ENCODE measurements around the gene PRAMEF11. TPM values are rescaled to one million over a fixed set of nuclear protein-coding genes. Genes with fewer than 3 reads are reported as not detected.
"Not testable (repeated sequence)": the region's sequence is repeated elsewhere in the genome, so short reads cannot be mapped to it uniquely, and the experiment has no call there.

The PRAMEF11 gene
- not detected in 2 replicates for total RNA-seq (2014; rRNA removed; shearing (Covaris generic))
- polyA plus RNA-seq (2014; cell fraction: nucleus; rRNA removed) = not detected in 2 replicates

DNA sequence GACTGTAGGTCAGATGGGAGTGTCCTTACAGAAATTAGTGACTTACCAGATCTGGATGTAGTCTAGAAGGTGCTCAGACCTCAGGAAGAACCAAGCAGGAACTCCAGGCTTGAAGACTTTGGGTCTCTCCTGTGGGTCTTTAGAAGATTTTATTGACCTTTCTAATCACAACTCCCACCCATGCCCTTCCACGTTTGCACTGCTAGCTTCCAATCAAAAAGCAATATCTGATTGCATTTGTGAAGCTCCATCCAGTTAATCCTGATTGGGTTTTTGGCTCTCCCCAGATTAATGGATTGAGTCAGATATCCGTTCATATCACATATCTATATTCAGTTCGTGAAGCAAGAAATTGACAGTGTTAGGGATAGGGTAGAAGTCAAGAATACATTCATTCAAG, at the start of gene PRAMEF11:
PRAMEF11 (minus strand) TSS at position 101 of the 400 bp plus-strand sequence. CDS start 2,621 bp downstream, outside the sequence.
- DNase-seq (ENCODE audit: extremely low read depth, low read depth) = not testable (repeated sequence)

DNA sequence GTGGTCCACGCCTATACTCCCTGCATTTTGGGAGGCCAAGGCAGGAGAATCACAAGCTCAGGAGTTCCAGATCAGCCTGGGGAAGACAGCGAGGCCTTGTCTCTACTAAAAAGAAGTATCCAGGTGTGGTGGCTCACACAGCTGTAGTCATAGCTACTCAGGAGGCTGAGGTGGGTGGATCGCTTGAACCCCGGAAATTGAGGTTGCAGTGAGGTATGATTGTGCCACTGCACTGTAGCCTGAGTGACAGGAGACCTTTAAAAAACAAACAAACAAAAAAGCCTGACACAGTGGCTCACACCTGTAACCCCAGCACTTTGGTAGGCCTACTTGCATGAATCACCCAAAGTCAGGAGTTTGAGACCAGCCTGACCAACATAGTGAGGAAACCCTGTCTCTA, 47.2 kb upstream of the PRAMEF11 start:
- not testable (repeated sequence) for DNase-seq (ENCODE audit: extremely low read depth, low read depth)

- DNase-seq (ENCODE audit: extremely low read depth, low read depth) = not testable (repeated sequence)
These were observed 32.1 kb upstream of the PRAMEF11 start for GRCh38 chr1:12863131-12863880.

DNA sequence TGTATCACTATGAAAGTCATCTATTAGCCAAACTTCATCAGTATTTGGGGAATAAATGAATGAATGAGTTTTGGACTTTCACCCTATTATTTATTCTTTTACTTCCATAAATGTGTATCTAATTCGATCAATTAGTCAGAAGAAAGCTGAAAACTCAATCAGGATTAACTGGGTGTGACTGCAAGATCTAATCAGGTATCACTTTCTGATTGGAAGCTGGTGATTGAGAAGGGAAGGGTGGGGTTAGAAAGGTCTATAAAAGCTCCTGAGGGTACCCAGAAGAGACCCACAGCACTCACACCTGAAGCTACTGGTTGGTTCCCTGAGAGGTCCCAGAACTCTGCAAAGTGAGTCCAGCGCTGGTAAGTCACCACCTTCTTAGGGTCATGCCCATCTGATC, 25.6 kb upstream of the PRAMEF11 start, which contains the start of gene PRAMEF2:
PRAMEF2 (plus strand) TSS at position 301 of the 400 bp plus-strand sequence. CDS start 1,924 bp downstream, outside the sequence.
- DNase-seq (ENCODE audit: extremely low read depth, low read depth) = not testable (repeated sequence)

- no peak for DNase-seq (ENCODE audit: extremely low read depth, low read depth)
These were observed 20.6 kb upstream of the PRAMEF11 start for GRCh38 chr1:12851779-12852178.

- DNase-seq (ENCODE audit: extremely low read depth, low read depth) = not testable (repeated sequence)
These were observed 17.4 kb upstream of the PRAMEF11 start, which contains the start of gene HNRNPCL1 for GRCh38 chr1:12848620-12849019. Gene HNRNPCL1, minus strand, starts transcription at chr1:12848720. Its CDS starts 431 bp downstream, at chr1:12848289.

DNA sequence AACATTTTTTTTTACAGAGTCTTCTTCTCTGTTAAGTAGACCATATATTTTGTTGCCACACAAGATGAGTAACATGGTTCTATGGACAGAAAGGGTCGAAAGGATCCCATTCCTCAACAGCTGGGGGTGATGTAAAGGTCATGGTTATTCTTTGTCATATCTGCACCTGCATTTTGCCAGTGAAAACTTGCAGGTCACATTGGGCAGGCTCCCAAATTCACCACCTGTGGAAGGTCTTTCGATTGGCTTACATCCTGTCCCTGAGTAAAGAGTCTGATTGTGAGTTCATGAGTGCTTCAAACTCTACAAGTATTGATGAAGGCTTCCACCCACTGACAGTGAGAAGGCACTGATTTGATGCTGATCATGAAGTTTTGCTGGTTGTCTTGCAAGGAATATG, 2.0 kb upstream of the PRAMEF11 start:
- not testable (repeated sequence) for DNase-seq (ENCODE audit: extremely low read depth, low read depth)

- not testable (repeated sequence) for DNase-seq (ENCODE audit: extremely low read depth, low read depth)
These were observed 12.1 kb downstream of the PRAMEF11 start for GRCh38 chr1:12819061-12819460.

- no peak for DNase-seq (ENCODE audit: extremely low read depth, low read depth)
These were observed 19.8 kb downstream of the PRAMEF11 start for GRCh38 chr1:12811409-12811784.

DNA sequence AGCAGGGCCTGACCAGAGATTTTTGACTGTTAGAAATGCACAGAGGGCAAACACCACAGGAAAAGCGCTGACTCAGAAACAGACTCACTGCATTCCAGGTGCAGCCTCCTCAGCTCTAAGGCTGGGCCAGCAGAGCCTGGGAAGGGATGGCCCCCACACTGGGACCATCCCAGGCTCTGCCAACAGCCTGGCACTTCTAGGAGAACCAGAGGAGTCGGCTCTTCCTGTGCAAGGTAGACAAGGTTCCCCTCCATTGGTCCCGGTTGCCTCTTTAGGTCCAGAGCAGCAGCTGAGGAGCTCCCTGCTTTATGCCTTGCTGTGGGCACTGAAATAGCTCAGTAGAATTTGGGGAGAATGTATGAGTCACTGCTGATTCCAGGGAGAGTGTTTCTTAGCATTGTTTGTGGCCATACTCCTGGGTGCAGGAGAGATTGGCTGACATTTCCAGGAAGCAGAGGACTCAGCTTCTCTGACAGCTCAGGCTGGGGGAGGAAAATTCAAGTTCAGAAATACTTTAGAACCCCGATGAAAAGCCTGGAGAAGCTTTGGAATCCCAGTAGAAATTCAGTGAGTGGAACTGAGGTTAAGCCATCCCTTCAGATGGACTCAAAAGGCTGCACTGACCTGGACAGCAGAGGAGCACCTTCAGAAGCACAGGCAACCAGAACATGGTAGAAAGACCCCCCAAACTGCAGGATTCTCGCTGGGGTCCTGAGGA, 20.4 kb downstream of the PRAMEF11 start:
- no peak for DNase-seq (ENCODE audit: extremely low read depth, low read depth)

GRCh38 chr1:12809933-12810332, 21.3 kb downstream of the PRAMEF11 start:
- DNase-seq (ENCODE audit: extremely low read depth, low read depth) = no peak

GRCh38 chr1:12799730-12800129, 31.5 kb downstream of the PRAMEF11 start:
- DNase-seq (ENCODE audit: extremely low read depth, low read depth) = no peak

- no peak for DNase-seq (ENCODE audit: extremely low read depth, low read depth)
These were observed 32.3 kb downstream of the PRAMEF11 start for GRCh38 chr1:12798911-12799310.

- not testable (repeated sequence) for DNase-seq (ENCODE audit: extremely low read depth, low read depth)
These were observed 40.1 kb downstream of the PRAMEF11 start, which contains the start of gene PRAMEF1 for GRCh38 chr1:12791097-12791496. Gene PRAMEF1, plus strand, starts transcription at chr1:12791397. Its CDS starts 1,831 bp downstream, at chr1:12793228.

DNA sequence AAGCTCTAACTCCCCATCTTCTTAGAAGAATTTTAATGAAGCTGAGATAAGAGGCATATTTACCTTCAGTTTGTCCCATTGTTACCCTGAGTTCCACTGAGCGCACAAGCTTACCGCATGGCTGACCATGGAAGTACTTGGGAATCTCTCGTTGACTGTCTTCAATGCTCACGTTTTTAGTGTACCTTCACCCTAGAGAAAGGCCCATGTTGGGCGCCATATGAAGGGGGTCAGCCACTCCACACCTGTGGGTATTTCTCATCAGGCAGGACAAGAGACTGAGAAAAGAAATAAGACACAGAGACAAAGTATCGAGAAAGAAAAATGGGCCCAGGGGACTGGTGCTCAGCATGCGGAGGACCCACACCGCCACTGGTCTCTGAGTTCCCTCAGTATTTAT, 46.5 kb downstream of the PRAMEF11 start:
- DNase-seq (ENCODE audit: extremely low read depth, low read depth) = not testable (repeated sequence)

- DNase-seq (ENCODE audit: extremely low read depth, low read depth) = peak; percentile 16
These were observed 47.4 kb downstream of the PRAMEF11 start for GRCh38 chr1:12783783-12784182.

- DNase-seq (ENCODE audit: extremely low read depth, low read depth) = not testable (repeated sequence)
These were observed 49.7 kb downstream of the PRAMEF11 start for GRCh38 chr1:12781488-12781887.

- no peak for DNase-seq (ENCODE audit: extremely low read depth, low read depth)
These were observed 52.3 kb downstream of the PRAMEF11 start for GRCh38 chr1:12778907-12779306.

DNA sequence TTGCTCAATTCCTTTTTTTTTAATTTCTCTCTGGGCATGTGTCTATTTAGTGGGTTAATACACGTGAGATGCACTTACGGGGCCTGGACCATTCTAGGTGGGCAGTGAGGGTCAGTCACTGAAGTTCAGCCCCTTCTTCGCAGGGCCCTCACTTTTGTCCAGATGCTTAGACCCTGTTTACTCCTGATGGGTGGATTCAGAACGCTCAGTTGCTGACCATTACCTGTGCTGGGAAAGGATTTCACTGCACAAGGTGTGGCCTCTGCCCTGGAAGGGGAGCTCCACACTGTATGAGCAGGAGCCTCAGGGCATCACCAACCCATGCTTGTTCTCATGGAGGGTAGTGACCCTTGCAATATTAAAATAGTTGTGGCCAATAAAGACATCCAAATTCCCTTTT, 53.1 kb downstream of the PRAMEF11 start:
- no peak for DNase-seq (ENCODE audit: extremely low read depth, low read depth)

DNA sequence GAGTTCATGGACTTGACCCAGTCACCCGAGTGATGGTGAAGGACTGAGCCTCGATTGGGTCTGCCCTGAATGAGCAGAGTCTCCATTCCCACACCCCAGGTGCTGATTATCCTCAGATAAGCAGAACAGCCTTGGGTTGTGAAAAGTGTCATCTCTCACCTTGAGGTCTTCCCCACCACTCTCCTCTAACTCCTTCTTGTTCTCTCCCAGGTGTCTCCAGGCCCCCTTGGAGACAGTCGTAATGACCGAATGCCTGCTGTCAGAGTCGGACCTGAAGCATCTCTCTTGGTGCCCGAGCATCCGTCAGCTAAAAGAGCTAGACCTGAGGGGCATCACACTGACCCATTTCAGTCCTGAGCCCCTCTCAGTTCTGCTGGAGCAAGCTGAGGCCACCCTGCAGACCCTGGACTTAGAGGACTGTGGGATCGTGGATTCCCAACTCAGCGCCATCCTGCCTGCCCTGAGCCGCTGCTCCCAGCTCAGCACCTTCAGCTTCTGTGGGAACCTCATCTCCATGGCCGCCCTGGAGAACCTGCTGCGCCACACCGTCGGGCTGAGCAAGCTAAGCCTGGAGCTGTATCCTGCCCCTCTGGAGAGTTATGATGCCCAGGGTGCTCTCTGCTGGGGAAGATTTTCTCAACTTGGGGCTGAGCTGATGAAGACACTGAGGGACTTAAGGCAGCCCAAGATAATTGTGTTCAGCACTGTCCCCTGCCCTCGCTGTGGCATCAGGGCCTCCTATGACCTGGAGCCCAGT, 54.2 kb downstream of the PRAMEF11 start:
- DNase-seq (ENCODE audit: extremely low read depth, low read depth) = no peak

DNA sequence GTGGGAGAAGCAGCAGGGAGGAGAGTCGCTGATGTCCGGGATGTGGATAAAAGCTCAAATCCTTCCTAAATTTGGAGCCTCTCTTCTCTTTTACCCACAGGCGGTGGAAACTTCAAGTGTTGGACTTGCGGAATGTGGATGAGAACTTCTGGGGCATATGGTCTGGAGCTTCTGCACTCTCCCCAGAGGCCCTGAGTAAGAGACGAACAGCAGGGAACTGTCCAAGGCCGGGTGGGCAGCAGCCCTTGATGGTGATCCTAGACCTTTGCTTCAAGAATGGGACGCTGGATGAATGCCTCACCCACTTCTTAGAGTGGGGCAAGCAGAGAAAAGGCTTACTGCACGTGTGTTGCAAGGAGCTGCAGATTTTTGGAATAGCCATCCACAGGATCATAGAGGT, 55.8 kb downstream of the PRAMEF11 start:
- DNase-seq (ENCODE audit: extremely low read depth, low read depth) = no peak

Measured in NCI-H460 (cell line).